ENCODE results near the gene PGS1.

PGS1 gene

DNA sequence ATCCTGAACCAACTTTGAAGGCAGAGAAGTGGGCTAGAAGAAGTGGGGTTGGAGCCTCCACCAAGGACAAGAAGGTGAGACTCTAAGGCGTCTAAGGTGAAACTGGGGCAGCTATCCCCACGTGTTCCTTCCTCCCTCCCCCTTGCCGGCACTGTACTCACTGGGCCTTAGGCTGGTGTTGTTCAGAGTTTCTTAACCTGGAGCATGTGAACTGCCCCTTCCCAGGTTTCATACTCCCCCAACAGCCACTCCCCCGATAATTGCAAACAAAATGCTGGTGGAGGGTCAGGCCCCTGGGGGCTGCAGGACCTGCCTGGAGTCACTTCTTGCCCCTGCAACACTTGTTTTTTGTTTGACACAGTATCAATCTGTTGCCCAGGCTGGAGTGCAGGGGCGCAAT lies 11.3 kb upstream of the PGS1 start:
- no peak for ATAC-seq (ENCODE audit: insufficient read depth, low read depth)

DNA sequence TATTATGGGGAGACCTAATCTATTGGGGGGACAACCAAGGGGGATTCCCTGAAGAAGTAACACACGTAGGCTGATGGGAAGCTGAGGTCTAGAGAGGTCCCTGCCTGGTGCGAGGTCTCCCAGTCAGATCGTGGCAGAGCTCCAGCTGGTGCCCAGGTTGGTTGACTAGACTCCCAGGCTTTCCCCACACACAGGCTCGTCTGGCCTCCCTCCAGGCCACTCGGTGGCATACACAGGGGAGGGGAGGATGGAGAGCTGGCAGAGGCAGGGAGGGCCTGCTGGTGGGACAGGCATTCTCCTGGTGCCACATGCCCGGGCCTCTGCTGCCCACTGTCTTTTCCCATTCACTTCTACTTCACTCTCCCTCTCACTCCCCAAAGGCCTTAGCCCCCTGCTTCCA lies 10.1 kb upstream of the PGS1 start:
- Histone ChIP-seq H3K4me1 (ENCODE audit: insufficient read depth, low read length) (no peaks in the 10 kb centered on the region), H3K79me2 (ENCODE audit: insufficient read depth, low read length) (no peaks in the 10 kb centered on the region), H2AFZ (ENCODE audit: low read depth, low read length) (no peak overlapping the region), H3K9ac (ENCODE audit: low read depth, low read length) (no peak overlapping the region), H3K27ac (ENCODE audit: low read length) (no peak overlapping the region), H3K27me3 (ENCODE audit: insufficient read depth, low read length, poor library complexity) (peaks cover 23% of the 10 kb centered on the region), H3K4me3 (ENCODE audit: low read depth in 1 of 2, low read length in 2 of 2) (no peak overlapping the region), H3K36me3 (ENCODE audit: insufficient read depth, low read length) (no peaks in the 10 kb centered on the region), H3K9me3 (ENCODE audit: insufficient read depth, low read length, severe bottlenecking) (no peaks in the 10 kb centered on the region), H4K20me1 (ENCODE audit: insufficient read depth, low read length) (no peaks in the 10 kb centered on the region), H3K4me2 (ENCODE audit: insufficient read depth, low read length) (no peak overlapping the region)
- TF ChIP-seq EZH2 (IDR thresholded peaks at IDR 0.05; ENCODE audit: borderline replicate concordance, low read depth, low read length, severe bottlenecking), result no peak
- TF ChIP-seq, protein P1, sequence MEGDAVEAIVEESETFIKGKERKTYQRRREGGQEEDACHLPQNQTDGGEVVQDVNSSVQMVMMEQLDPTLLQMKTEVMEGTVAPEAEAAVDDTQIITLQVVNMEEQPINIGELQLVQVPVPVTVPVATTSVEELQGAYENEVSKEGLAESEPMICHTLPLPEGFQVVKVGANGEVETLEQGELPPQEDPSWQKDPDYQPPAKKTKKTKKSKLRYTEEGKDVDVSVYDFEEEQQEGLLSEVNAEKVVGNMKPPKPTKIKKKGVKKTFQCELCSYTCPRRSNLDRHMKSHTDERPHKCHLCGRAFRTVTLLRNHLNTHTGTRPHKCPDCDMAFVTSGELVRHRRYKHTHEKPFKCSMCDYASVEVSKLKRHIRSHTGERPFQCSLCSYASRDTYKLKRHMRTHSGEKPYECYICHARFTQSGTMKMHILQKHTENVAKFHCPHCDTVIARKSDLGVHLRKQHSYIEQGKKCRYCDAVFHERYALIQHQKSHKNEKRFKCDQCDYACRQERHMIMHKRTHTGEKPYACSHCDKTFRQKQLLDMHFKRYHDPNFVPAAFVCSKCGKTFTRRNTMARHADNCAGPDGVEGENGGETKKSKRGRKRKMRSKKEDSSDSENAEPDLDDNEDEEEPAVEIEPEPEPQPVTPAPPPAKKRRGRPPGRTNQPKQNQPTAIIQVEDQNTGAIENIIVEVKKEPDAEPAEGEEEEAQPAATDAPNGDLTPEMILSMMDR (IDR thresholded peaks at IDR 0.05; ENCODE audit: borderline replicate concordance, extremely low read depth, low read length, poor library complexity, severe bottlenecking), result no peak
- ATAC-seq (ENCODE audit: insufficient read depth, low read depth) (no peak), DNase-seq (no peak)

More for the DNA sequence above, 11.3 kb upstream of the PGS1 start:
- Histone ChIP-seq H3K9ac (ENCODE audit: low read depth, low read length) (no peak overlapping the region), H3K4me1 (ENCODE audit: insufficient read depth, low read length) (no peaks in the 10 kb centered on the region), H3K36me3 (ENCODE audit: insufficient read depth, low read length) (no peaks in the 10 kb centered on the region), H3K4me3 (ENCODE audit: low read depth in 1 of 2, low read length in 2 of 2) (no peak overlapping the region), H3K9me3 (ENCODE audit: insufficient read depth, low read length, severe bottlenecking) (no peaks in the 10 kb centered on the region), H4K20me1 (ENCODE audit: insufficient read depth, low read length) (no peaks in the 10 kb centered on the region), H3K27me3 (ENCODE audit: insufficient read depth, low read length, poor library complexity) (peaks cover 30% of the 10 kb centered on the region), H2AFZ (ENCODE audit: low read depth, low read length) (no peak overlapping the region), H3K4me2 (ENCODE audit: insufficient read depth, low read length) (no peak overlapping the region), H3K27ac (ENCODE audit: low read length) (no peak overlapping the region), H3K79me2 (ENCODE audit: insufficient read depth, low read length) (no peaks in the 10 kb centered on the region)
- no peak for DNase-seq
- TF ChIP-seq, protein P1 (IDR thresholded peaks at IDR 0.05; ENCODE audit: borderline replicate concordance, extremely low read depth, low read length, poor library complexity, severe bottlenecking), result no peak
- no peak for TF ChIP-seq EZH2 (IDR thresholded peaks at IDR 0.05; ENCODE audit: borderline replicate concordance, low read depth, low read length, severe bottlenecking)

DNA sequence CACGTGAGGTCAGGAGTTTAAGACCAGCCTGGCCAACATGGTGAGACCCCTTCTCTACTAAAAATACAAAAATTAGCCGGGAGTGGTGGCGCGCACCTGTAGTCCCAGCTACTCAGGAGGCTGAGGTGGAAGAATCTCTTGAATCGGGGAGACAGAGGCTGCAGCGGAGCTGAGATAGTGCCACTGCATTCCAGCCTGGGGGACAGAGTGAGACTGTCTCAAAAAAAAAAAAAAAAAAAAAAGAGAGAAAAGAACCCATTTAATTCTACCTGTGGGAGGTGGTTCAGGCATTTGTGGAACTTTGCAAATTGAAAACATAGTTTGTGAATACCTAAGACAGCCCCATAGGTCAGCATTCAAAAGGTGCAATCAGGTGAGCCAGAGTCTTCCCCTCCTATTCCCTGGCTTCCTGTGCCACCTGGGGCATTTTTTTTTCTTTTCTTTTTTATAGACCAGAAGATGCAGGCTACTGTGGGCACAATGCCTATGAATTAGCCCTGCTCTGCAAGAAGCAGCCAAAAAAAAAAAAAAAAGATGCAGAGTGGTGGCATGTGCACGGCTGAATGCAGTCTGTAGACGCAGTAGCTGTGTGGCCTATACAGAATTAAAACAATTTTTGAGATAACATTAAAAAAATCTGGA lies 9.5 kb upstream of the PGS1 start:
- Histone ChIP-seq H3K36me3 (ENCODE audit: insufficient read depth, low read length) (no peaks in the 10 kb centered on the region), H3K9me3 (ENCODE audit: insufficient read depth, low read length, severe bottlenecking) (no peaks in the 10 kb centered on the region), H3K79me2 (ENCODE audit: insufficient read depth, low read length) (no peaks in the 10 kb centered on the region), H3K4me1 (ENCODE audit: insufficient read depth, low read length) (no peaks in the 10 kb centered on the region), H3K9ac (ENCODE audit: low read depth, low read length) (no peak overlapping the region), H4K20me1 (ENCODE audit: insufficient read depth, low read length) (no peaks in the 10 kb centered on the region), H3K4me3 (ENCODE audit: low read depth in 1 of 2, low read length in 2 of 2) (no peak overlapping the region), H2AFZ (ENCODE audit: low read depth, low read length) (no peak overlapping the region), H3K4me2 (ENCODE audit: insufficient read depth, low read length) (no peak overlapping the region), H3K27ac (ENCODE audit: low read length) (no peak overlapping the region), H3K27me3 (ENCODE audit: insufficient read depth, low read length, poor library complexity) (peaks cover 23% of the 10 kb centered on the region)
- ATAC-seq (ENCODE audit: insufficient read depth, low read depth), result no peak
- no peak for DNase-seq
- TF ChIP-seq EZH2 (IDR thresholded peaks at IDR 0.05; ENCODE audit: borderline replicate concordance, low read depth, low read length, severe bottlenecking), result no peak
- TF ChIP-seq, protein P1 (IDR thresholded peaks at IDR 0.05; ENCODE audit: borderline replicate concordance, extremely low read depth, low read length, poor library complexity, severe bottlenecking), result no peak

All from DND-41 (cell line).